ENCODE data around the gene ITPK1. TPM values are rescaled to one million over a fixed set of nuclear protein-coding genes. Genes with fewer than 3 reads are reported as not detected.

Gene ITPK1
- total and polyA plus RNA-seq, 10 of the 15 experiments (the other 5 are each of a cell fraction or from before 2014, with no cell fraction given): 1.3 to 73.2 (median 27.0) TPM

GRCh38 chr14:93163564-93163963 is 47.8 kb upstream of the ITPK1 start (continued):
- TF ChIP-seq SPI1 (IDR thresholded peaks at IDR 0.05; ENCODE audit: borderline replicate concordance, insufficient read depth, low read depth, low read length): no peak
- TF ChIP-seq MXI1 (IDR thresholded peaks at IDR 0.05; ENCODE audit: low read depth, low read length): no peak
- no peak for TF ChIP-seq ZBTB4 (CRISPR knock-in tag; IDR thresholded peaks at IDR 0.05)
- TF ChIP-seq RBBP5 (conservative IDR thresholded peaks at IDR 0.05): no peak
- TF ChIP-seq SKIL (IDR thresholded peaks at IDR 0.05; ENCODE audit: low read depth, poor library complexity, severe bottlenecking): peak; percentile 65
- TF ChIP-seq, protein P1, sequence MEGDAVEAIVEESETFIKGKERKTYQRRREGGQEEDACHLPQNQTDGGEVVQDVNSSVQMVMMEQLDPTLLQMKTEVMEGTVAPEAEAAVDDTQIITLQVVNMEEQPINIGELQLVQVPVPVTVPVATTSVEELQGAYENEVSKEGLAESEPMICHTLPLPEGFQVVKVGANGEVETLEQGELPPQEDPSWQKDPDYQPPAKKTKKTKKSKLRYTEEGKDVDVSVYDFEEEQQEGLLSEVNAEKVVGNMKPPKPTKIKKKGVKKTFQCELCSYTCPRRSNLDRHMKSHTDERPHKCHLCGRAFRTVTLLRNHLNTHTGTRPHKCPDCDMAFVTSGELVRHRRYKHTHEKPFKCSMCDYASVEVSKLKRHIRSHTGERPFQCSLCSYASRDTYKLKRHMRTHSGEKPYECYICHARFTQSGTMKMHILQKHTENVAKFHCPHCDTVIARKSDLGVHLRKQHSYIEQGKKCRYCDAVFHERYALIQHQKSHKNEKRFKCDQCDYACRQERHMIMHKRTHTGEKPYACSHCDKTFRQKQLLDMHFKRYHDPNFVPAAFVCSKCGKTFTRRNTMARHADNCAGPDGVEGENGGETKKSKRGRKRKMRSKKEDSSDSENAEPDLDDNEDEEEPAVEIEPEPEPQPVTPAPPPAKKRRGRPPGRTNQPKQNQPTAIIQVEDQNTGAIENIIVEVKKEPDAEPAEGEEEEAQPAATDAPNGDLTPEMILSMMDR (IDR thresholded peaks at IDR 0.05 in 2 of 3, conservative IDR thresholded peaks at IDR 0.05 in 1 of 3; ENCODE audit: control insufficient read depth in 2 of 3, extremely low read depth in 1 of 3, insufficient read depth in 1 of 3, low read depth in 3 of 3, low read length in 3 of 3): peak in 1 of 3 experiments; percentile 5; a peak in 1 of 6 replicates
- TF ChIP-seq, protein P2, sequence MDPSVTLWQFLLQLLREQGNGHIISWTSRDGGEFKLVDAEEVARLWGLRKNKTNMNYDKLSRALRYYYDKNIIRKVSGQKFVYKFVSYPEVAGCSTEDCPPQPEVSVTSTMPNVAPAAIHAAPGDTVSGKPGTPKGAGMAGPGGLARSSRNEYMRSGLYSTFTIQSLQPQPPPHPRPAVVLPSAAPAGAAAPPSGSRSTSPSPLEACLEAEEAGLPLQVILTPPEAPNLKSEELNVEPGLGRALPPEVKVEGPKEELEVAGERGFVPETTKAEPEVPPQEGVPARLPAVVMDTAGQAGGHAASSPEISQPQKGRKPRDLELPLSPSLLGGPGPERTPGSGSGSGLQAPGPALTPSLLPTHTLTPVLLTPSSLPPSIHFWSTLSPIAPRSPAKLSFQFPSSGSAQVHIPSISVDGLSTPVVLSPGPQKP (IDR thresholded peaks at IDR 0.05; ENCODE audit: low read depth, low read length): no peak
- TF ChIP-seq FOXM1 (IDR thresholded peaks at IDR 0.05; ENCODE audit: low read depth, low read length): no peak
- TF ChIP-seq, protein P3, sequence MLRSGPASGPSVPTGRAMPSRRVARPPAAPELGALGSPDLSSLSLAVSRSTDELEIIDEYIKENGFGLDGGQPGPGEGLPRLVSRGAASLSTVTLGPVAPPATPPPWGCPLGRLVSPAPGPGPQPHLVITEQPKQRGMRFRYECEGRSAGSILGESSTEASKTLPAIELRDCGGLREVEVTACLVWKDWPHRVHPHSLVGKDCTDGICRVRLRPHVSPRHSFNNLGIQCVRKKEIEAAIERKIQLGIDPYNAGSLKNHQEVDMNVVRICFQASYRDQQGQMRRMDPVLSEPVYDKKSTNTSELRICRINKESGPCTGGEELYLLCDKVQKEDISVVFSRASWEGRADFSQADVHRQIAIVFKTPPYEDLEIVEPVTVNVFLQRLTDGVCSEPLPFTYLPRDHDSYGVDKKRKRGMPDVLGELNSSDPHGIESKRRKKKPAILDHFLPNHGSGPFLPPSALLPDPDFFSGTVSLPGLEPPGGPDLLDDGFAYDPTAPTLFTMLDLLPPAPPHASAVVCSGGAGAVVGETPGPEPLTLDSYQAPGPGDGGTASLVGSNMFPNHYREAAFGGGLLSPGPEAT (IDR thresholded peaks at IDR 0.05; ENCODE audit: low read depth): 0 out of 2 replicates have a peak, but pooled peaks have one; percentile 52
- 0 out of 2 replicates have a peak, but pooled peaks have one; percentile 26 for TF ChIP-seq NR2F1 (conservative IDR thresholded peaks at IDR 0.05)
- TF ChIP-seq SUZ12 (IDR thresholded peaks at IDR 0.05; ENCODE audit: unreplicated experiment): no peak
- no peak for TF ChIP-seq REST (IDR thresholded peaks at IDR 0.05; ENCODE audit: low read depth, low read length)
- no peak for TF ChIP-seq TCF7 (IDR thresholded peaks at IDR 0.05; ENCODE audit: borderline replicate concordance)
- TF ChIP-seq RFX5 (IDR thresholded peaks at IDR 0.05; ENCODE audit: low read depth, low read length): no peak
- TF ChIP-seq SRF (IDR thresholded peaks at IDR 0.05; ENCODE audit: low read depth in 2 of 2, low read length in 2 of 2): no peak
- no peak for TF ChIP-seq EED (IDR thresholded peaks at IDR 0.05; ENCODE audit: low read depth)

All from GM12878 (cell line).